KBM-7 (cell line): Measurements from ENCODE around the gene ADIRF.

Source experiments
- DNase-seq: peaks from one replicate; pipeline ENCODE4 v3.0.0-alpha.2; 2015
- in situ Hi-C: fragments of 300-500 bp; cut with MboI; formaldehyde crosslinking; loops from 2 replicates; pipeline ENCODE4 v1.14.3; 2020; ENCODE audit warnings: low sequenced_read_pairs, low pct_unique_long_range_greater_than_20kb, mixed read lengths

Gene ADIRF

DNA sequence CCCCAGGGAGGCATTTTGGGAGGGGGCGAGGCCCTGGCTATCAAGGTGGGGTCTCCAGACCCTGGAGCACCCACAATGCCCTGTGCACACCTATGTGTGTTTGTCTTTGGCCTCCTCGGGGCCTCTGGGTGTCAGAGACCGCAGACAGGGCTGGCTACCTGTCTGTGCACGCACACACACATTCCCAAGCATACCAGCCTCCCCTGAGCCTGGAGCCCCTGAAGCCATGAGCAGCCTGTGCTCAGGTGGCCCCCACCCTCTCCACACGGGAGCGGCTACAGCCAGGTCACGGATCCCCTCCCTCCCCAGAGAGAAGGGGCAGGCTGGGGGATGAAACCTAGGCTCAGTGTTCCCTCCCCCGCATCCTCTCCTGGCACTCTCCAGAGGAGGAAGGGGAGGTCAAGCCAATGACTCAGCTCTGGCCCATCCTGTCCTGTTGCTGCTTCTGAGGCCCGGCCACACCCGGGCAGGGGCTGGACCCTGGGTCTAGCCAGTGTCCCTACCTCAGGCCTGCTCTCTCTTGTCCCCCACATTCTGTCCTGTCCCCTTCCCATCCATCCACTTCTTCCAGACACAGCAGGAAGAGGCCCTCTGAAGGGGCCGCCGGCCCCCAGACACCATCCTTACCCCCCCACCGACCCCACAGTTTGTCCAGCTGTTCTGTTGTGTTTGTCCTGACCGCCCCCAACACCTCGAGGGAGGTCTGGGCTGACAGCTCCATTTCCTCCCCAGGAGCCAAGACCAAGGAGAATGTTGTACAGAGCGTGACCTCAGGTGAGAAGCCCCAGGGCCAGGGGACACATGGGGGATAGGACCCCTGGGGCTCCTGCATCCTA is 9.2 kb upstream of the ADIRF start:
- no peak for DNase-seq
- in situ Hi-C loops = no loop called here

DNA sequence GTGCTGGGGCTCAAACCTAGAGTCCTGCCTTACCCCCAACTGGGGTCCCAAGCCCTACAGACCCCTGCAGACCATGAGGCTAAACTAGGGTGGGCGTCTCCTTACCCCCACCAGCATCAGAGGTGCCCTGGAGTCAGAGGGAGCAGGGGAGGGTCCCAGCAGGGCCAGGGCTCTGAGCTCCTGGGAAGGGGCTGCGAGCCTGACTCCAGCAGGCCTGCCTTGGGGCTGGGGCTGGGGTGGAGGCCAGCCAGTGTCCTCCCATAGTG is 8.6 kb upstream of the ADIRF start:
- DNase-seq = no peak
- in situ Hi-C loops = no loop called here

DNA sequence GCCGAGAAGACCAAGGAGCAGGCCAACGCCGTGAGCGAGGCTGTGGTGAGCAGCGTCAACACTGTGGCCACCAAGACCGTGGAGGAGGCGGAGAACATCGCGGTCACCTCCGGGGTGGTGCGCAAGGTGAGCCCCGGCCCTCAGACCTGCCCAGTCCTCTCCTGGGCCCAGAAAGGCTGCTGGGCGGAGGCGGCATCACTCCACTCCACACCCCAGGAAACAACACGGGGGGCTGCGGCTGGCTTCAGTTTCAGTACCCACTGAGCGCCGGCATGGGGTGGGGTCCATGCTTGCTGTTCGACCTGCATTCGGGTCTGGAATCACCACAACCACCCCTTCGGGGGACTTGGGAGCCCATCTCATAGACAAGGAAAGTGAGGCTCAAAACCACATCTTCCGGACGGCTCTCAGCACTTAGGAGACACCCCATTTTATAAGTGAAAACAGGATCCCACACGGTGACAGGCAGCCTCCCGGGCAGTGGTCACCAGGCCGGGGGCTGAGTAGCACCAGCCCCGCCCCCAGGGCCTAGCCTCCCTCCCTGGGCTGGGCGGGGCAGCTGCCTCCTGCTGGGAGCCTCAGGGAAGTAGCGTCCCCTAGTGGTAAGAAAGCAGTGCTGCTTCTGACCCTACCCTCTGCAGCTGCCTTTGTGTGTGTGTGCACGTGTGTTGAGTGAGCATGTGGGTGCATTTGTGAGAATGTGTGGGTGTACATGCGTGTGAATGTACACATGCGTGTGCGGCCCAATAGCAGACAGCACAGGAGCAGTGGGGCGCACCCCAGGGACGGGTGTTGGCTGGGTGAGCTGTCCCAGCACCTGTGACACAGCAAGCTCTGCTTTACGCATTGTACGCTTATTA is 8.0 kb upstream of the ADIRF start:
- DNase-seq = peak; percentile 81
- in situ Hi-C loops = no loop called here

DNA sequence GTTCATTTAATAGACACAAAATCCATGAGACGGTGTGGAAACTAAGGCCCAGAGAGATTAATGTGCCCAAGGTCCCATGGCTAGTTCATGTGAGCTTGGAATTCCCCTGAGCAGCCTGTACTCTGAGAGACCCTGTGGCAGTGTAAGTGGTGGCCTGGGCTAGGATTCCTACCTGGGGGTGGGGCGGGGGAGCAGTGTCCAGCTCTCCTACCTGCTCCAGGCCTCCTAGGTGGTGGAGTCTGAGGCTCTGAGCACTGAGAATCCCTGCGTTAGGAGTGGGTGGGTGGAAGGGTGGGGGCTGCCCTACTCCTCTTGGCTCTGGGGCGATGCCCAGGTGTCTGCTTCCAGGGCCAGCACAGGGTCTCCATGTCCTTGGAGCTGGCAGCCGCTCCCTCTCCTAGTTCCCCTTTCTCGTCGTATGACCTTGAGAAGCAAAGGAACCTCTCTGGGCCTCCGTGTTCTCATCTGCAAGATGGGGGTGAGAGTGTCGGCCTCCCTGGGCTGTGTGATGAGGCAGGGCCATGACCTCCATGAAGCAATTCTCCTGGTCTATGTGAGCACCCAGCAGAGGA is 7.3 kb upstream of the ADIRF start:
- no peak for DNase-seq
- in situ Hi-C loops = no loop called here

DNA sequence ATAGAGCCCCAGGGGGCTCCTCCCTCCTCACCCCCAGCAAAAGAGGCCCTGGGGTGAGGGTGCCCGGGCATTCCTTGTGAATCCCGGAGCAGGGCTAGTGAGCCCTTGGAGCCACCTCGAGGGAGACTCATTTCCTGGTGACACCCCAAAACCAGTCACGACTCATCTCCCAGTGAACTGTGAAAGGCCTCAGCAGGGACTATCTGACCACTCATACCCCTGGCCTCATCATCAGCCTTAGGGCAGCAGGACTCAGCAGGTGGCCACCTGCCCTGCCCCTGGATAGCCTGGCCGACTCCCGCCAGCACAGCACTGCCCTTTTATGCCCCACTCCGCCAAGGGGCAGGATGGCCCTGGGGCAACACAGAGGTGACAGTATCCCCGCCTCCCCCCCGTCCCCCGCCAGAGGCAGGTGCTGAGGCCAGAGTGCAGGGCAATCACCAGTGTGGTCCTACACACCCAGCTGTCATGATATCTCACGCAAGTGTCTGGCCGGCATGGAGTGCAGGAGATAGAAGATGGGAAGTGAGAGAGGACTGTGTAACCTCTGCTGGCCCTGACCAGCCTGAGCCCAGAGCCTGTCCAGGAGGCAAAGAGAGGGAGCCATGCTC is 6.7 kb upstream of the ADIRF start:
- in situ Hi-C loops = no loop called here

DNA sequence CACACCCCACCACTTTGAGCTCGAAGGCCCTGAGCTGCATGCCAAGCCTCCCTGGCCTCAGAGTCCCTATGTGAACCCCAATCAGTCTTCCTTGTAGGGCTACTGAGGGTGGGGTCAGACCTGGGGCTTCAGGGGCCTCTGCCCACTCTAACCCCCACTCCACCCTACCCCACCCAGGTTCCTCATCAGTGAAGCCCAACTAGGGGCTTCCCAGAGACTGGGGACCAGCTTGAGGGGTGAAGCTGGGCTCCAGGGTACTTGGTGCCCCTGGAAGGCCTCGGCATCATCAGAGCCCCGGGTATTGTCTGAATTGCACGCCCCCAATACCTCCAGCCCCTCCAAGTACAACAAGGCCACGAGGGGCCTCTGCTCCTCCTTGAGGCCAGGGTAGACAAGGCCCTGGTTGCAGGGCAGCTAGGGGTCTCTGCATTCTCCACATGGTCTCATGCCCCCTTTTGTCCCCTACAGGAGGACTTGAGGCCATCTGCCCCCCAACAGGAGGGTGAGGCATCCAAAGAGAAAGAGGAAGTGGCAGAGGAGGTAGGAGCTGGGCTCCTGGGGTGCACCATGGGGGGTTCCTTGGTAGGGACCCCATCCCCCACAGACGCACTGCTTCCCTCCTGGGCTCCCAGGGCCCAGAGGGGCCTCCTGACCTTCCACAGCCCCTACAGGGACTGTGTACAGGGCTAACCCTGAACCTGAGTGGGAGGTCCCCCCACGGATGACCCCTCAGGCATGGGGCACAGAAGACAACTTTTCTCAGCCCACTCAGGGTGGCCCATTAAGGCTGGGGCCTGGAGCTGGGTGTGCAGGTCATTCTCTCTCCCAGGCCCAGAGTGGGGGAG is 5.9 kb upstream of the ADIRF start:
- in situ Hi-C loops = no loop called here
- no peak for DNase-seq

More for the DNA sequence above, 6.7 kb upstream of the ADIRF start:
- no peak for DNase-seq

DNA sequence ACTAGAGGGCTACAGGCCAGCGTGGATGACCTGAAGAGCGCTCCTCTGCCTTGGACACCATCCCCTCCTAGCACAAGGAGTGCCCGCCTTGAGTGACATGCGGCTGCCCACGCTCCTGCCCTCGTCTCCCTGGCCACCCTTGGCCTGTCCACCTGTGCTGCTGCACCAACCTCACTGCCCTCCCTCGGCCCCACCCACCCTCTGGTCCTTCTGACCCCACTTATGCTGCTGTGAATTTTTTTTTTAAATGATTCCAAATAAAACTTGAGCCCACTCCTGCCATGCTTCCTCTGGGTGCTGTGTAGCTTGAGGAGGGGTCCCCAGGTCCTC is 5.3 kb upstream of the ADIRF start:
- in situ Hi-C loops = no loop called here
- DNase-seq = no peak

DNA sequence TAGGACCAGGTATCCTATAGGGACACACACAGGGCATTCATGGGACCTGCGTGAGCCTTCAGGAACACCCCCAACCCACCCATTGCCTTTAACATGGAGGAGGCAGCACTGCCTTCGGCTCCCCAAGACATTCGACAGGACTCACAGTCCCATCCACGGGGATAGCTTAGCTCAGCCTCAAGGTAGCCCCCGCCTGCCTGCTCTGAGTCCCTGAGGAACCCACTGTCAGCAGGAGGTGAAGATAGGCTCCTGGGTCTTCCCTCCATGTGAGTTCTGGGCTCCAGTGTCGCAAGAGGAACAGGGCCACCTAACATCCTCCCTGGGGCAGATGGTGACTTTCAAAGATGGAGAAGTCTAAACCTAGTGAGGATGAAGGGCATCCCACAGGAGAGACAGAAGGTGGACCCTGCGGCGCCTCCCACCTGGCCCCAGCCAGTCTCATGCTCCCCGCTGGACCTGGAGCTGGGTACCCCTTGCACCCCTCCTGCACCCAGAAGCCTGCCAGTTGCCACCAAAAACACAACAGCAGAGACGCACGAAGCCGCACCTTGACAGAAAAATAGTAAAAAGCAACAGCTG is 4.9 kb upstream of the ADIRF start:
- no peak for DNase-seq
- in situ Hi-C loops = no loop called here

DNA sequence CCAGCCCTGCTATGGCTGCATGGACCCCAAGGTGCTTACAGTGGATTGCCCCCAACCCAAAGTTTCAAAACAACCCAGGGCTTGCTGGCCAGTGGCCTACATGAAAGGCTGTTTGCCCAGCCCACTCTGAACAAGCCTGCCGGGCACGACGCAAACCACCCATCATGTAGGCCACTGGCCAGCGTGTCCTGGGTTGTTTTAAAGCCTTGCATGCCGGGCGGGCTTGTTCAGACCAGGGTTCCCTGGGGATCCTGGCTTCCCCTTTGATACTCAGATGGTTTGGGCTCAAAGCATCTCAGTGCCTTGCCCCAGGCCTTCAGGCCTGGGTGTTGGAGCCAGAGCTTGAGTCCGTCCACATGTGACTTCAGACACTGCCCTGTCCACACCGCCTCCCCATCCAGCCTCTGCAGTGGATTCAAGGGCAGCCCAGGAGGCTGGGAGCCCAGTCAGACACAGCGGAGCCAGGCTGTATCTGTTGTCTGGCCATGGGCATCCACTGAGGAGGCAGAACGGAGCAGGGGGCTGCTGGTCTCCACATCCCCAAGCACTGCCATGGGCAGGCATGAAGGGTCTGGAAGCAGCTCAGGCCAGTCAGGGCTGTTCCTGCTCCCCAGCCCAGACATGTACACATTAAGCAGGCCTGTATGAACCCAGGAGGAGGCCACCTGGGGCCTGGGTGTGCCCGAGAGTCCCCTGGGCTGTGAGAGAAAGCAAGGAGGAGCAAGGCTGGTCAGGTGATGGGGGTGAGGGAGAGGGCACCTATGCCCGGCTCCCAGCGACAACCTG is 4.0 kb upstream of the ADIRF start:
- DNase-seq = no peak

DNA sequence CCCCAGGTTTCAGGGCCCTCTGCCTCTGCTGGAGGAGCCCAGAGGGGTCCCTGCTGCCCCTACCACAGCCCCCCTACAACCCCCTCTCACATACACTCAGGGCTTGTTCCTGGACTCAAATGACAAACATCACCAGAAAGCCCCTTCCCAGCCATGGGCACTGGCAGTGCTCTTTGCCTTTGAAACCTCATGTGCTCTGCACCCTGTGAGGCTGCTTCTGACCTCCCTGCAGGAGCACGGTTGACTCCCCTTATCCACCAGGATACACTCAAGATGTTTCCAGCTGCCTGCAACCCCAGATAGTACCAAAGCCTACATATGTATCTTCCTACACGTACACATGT is 3.5 kb upstream of the ADIRF start:
- no peak for DNase-seq
- in situ Hi-C loops = no loop called here

More for the DNA sequence above, 4.0 kb upstream of the ADIRF start:
- in situ Hi-C loops = no loop called here

DNA sequence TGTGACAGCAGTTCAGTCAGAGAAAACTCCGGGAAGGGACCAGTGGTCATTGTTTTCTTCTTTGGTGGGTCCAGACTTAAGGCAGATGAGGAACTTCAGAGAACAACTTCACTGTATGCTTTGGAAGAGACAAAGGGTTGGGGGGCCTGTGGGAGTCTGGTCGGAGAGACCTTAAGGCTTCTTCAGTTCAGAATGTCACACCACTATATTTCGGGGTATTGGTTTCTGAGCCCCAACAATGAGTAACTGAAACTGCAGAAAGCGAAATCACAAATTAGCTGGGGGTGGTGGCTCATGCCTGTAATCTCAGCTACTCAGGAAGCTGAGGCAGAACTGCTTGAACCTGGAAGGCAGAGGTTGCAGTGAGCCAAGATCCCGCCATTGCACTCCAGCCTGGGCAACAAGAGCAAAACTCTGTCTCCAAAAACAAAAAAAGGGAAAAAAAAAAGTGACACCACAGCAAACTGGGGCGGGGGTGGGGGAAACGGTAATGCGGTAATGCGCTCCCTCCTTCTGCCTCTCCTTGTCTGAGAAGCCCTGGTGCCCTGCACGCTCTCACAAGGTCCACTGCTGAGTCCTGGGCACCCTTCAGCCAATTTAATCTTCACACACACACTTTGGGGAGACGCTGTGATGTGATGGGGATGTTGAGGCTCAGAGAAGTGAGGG is 2.2 kb upstream of the ADIRF start:
- in situ Hi-C loops = no loop called here
- no peak for DNase-seq

DNA sequence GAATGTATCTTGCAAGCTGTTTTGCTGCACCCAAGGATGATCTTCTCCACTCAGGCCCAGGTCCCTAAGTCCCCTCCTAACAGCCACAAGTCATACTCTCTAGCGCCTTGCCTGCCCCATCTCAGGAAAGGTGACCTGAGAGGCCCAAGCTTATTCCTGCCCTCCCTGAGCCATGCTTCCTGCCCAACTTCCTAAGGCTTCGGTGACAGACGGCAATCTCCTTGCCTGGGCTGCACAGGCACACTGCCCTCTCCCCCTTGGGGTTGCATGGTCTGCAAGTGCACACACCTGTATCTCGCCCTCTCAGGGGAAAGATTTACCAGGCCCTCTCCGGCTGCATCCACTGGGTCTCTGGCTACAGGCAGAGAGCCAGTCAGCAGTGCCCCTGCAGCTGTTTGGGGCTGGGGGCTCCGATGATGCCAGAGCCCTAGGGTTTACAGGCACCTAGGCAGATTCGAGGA is 771 bp upstream of the ADIRF start:
- no peak for DNase-seq
- in situ Hi-C loops = no loop called here

DNA sequence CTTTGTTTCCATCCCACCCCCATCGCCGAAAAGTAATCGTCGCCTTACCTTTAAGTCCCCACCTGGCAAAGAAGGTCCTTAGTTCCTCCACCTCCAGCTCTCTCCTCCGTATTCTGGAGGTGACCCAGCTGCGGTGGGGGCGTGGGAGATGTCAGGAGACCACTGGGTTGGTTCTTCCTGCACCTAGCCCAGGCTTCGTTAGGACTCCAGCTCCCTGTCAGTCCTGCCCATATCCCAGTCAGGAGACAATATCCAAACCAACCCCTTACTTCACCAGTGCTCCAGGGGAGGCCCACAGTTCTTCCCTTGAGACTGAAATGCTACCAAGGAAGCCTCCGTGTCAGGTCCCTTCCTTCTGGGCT is 693 bp downstream of the ADIRF start:
- DNase-seq = no peak
- in situ Hi-C loops = no loop called here

DNA sequence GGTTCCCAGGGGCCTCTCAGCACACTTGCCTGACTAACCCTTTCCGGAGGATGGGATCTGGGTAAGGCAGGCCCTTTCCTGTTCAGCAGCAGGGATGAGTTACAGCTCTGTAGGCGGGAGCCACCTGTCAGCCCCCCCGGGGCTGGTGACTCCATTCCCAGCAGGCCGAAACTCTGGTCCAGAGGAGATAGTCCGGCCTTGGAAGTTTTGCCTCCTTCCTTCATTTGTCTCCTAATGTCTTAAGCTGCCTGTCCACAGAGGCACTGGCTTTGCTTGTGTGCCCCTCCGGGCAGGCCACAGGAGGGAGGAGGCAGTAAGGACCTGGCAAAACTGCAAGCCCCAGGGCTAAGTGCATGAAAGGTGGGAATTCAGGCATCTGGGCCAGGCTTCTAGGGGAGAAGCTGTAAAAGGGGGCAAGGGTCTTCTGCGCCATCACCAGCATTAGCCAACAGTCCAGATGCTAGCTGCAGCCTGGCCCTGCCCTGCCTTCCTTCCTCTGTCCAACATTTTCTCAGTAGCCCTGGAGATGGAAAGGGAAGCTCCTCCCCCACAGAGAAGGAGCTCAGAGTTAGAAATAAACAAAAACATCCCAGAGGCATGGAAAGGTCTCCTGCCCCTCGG is 1.2 kb downstream of the ADIRF start:
- in situ Hi-C loops = no loop called here
- no peak for DNase-seq

DNA sequence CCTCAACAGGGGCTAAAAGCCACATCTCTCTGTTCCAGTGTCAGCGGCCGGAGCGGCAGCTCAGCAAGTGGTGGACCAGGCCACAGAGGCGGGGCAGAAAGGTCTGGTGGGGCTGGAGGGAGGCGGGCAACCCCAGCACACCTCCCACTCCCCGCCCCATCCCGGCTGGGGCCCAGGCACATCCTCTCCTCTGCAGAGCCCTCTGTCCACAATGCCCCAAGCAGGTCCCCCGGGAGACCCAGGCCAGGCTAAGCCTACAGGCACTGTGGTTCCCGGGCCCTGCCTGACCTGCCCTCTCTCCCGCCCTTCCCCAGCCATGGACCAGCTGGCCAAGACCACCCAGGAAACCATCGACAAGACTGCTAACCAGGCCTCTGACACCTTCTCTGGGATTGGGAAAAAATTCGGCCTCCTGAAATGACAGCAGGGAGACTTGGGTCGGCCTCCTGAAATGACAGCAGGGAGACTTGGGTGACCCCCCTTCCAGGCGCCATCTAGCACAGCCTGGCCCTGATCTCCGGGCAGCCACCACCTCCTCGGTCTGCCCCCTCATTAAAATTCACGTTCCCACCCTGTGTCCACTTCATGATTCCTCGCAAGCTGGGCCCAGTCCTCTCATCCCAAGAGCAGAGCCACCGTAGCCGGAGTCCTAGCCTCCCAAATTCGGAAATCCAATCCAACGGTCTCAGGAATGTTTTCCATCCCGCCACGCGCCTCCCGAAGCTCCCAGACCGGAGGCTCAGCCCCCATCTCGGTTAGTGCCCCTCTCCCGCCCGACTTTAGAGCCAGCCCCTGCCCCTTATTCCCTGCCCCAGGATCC is 2.1 kb downstream of the ADIRF start:
- DNase-seq = no peak
- in situ Hi-C loops = no loop called here

DNA sequence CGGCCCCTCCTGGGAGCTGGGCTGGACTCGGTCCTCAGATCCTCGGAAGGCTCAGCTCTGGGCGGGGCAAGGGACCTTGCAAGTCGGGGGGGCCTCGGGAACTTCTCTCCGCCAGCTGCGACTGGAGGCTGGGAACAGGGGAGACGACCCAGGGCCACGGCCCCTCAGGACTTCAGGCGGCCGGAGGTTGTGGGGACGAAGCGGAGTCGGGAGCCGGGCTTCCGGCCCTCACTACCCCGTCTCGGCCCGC is 2.6 kb downstream of the ADIRF start:
- in situ Hi-C loops = no loop called here
- DNase-seq = no peak
